ENCODE data around the gene CTNND2. TPM values are rescaled to one million over a fixed set of nuclear protein-coding genes. Genes with fewer than 3 reads are reported as not detected.

Gene CTNND2
- total and polyA plus RNA-seq, 9 of the 15 experiments (the other 6 are each of a cell fraction or from before 2014, with no cell fraction given): 0.03 to 0.35 TPM; not detected in 7

DNA sequence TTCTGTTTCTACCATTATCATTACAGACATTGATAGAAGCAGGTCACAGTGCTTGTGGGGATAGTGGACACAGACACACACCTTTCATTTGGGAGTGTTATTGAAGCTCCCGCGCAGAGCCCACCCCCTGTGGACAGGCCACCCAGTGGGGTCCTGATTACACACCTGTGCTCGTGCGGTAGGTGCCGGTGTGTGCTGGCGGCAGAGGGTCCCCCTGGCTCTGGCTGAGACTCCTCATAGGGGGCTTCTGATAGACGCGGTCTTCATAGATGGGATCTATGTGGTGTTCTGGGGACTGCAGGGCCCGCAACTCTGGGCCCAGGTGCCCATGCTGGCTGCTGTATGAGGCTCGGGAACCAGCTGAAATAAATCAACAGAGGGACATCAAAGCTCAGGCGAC is 539.7 kb downstream of the CTNND2 start:
- Histone ChIP-seq H3K9me3 (replicated peaks; ENCODE audit: control insufficient read depth, insufficient read depth, low read depth, low read length) (no peaks in the 10 kb centered on the region), H3K9me1 (ENCODE audit: control insufficient read depth, insufficient read depth, low read length) (no peaks in the 10 kb centered on the region), H3K4me3 (no peak overlapping the region), H3K79me2 (ENCODE audit: control insufficient read depth, insufficient read depth, low read length) (no peaks in the 10 kb centered on the region), H3K27ac (ENCODE audit: extremely low read depth, low read depth, low read length) (no peak overlapping the region), H3K36me3 (ENCODE audit: control insufficient read depth, insufficient read depth, low read length) (no peaks in the 10 kb centered on the region), H3K4me2 (ENCODE audit: insufficient read depth, low read length) (no peak overlapping the region), H3K27me3 (ENCODE audit: control insufficient read depth in 2 of 2, insufficient read depth in 2 of 2, low read length in 2 of 2) (no peaks in the 10 kb centered on the region), H3K9ac (ENCODE audit: insufficient read depth in 1 of 2, low read depth in 2 of 2, low read length in 2 of 2) (no peak overlapping the region), H3K4me1 (replicated peaks in 1 of 2; ENCODE audit: control insufficient read depth in 2 of 2, insufficient read depth in 2 of 2, low read length in 2 of 2) (no peaks in the 10 kb centered on the region), H2AFZ (ENCODE audit: low read depth, low read length) (no peak overlapping the region), H4K20me1 (replicated peaks; ENCODE audit: control insufficient read depth, insufficient read depth, low read length) (no peaks in the 10 kb centered on the region)
- BruUV-seq (replicated peaks): no TSS peak
- CTCF ChIA-PET (ENCODE audit: low intra/inter-chr PET ratio): no interaction called here
- WGBS (ENCODE audit: insufficient coverage, low coverage, missing lambda C conversion rate): 2% methylated on average over 11 of the region's 11 CpGs
- FAIRE-seq (no peak), DNase-seq (ENCODE audit: extremely low read depth in 1 of 4, low spot score in 3 of 4) (no peak), ATAC-seq (no peak)
- in situ Hi-C loops (cut with MboI) (no loop called here), intact Hi-C loops (cut with micrococcal nuclease) (no loop called here)
- TF ChIP-seq ZNF551 (CRISPR knock-in tag; IDR thresholded peaks at IDR 0.05) (no peak), FUS (optimal IDR thresholded peaks at IDR 0.05; ENCODE audit: low read depth, low read length) (no peak), ESRRB (CRISPR knock-in tag; IDR thresholded peaks at IDR 0.05; ENCODE audit: borderline replicate concordance) (no peak)
- POLR2A ChIA-PET: interaction anchor here (1.0 kb wide), 1 partner anchor 12 kb away, joined by 3 read pairs; no protein-coding TSS in a partner anchor

DNA sequence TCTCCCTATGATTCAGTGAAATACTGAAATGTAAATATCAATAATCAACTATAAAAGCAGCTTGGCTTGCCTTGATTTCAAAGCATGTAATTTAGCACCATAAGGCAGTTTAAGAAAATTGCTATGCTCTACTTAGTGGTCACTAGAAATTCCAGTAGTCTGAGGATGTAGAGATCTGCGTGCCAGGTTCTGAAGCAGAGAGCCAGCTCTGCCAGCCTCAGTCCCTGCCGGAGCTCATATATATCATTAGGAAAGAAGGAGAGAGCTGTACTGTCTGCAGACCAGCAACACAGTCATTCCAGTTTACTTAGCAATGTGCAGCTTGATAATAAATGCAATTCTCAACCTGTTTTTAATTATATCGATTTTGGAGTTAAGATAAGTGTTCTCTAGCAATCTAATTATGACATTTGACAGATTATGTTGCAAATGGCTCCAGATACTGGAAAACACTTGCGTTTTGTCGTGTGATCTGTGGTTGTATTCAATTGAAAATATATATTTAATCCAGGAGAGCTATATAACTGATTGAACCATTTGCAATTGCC is 540.5 kb downstream of the CTNND2 start:
- Histone ChIP-seq H3K36me3 (ENCODE audit: control insufficient read depth, insufficient read depth, low read length) (no peaks in the 10 kb centered on the region), H3K9ac (ENCODE audit: insufficient read depth in 1 of 2, low read depth in 2 of 2, low read length in 2 of 2) (no peak overlapping the region), H3K4me2 (ENCODE audit: insufficient read depth, low read length) (no peak overlapping the region), H3K4me3 (no peak overlapping the region), H3K9me3 (replicated peaks; ENCODE audit: control insufficient read depth, insufficient read depth, low read depth, low read length) (no peaks in the 10 kb centered on the region), H3K27me3 (ENCODE audit: control insufficient read depth in 2 of 2, insufficient read depth in 2 of 2, low read length in 2 of 2) (no peaks in the 10 kb centered on the region), H3K27ac (ENCODE audit: extremely low read depth, low read depth, low read length) (no peak overlapping the region), H4K20me1 (replicated peaks; ENCODE audit: control insufficient read depth, insufficient read depth, low read length) (no peaks in the 10 kb centered on the region), H3K4me1 (replicated peaks in 1 of 2; ENCODE audit: control insufficient read depth in 2 of 2, insufficient read depth in 2 of 2, low read length in 2 of 2) (no peaks in the 10 kb centered on the region), H3K9me1 (ENCODE audit: control insufficient read depth, insufficient read depth, low read length) (no peaks in the 10 kb centered on the region), H3K79me2 (ENCODE audit: control insufficient read depth, insufficient read depth, low read length) (no peaks in the 10 kb centered on the region), H2AFZ (ENCODE audit: low read depth, low read length) (no peak overlapping the region)
- BruUV-seq (replicated peaks): no TSS peak
- TF ChIP-seq PTRF (tag; IDR thresholded peaks at IDR 0.05): no peak
- no peak for TF ChIP-seq RFX1 (IDR thresholded peaks at IDR 0.05)
- TF ChIP-seq, protein P1, sequence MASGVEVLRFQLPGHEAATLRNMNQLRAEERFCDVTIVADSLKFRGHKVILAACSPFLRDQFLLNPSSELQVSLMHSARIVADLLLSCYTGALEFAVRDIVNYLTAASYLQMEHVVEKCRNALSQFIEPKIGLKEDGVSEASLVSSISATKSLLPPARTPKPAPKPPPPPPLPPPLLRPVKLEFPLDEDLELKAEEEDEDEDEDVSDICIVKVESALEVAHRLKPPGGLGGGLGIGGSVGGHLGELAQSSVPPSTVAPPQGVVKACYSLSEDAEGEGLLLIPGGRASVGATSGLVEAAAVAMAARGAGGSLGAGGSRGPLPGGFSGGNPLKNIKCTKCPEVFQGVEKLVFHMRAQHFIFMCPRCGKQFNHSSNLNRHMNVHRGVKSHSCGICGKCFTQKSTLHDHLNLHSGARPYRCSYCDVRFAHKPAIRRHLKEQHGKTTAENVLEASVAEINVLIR (CRISPR knock-in tag; IDR thresholded peaks at IDR 0.05): no peak
- TF ChIP-seq EWSR1 (IDR thresholded peaks at IDR 0.05; ENCODE audit: borderline replicate concordance, low read depth, partially characterized antibody): no peak
- no peak for TF ChIP-seq GABPB1 (CRISPR knock-in tag; IDR thresholded peaks at IDR 0.05)
- TF ChIP-seq NCOA1 (IDR thresholded peaks at IDR 0.05; ENCODE audit: low read depth): no peak
- DNase-seq (ENCODE audit: extremely low read depth in 1 of 4, low spot score in 3 of 4): no peak
- in situ Hi-C loops (cut with MboI) (no loop called here), intact Hi-C loops (cut with micrococcal nuclease) (no loop called here)
- ChIA-PET POLR2A (no interaction called here), CTCF (ENCODE audit: low intra/inter-chr PET ratio) (no interaction called here)
- WGBS (ENCODE audit: insufficient coverage, low coverage, missing lambda C conversion rate): 1% methylated on average over 5 of the region's 5 CpGs
- no peak for ATAC-seq
- FAIRE-seq: no peak

Measured in K562 (cell line).